Ishikawa (cell line): ENCODE results near the gene FARS2.

Source experiments
- CEBPB ChIP-seq: IDR thresholded peaks from 2 replicates; pipeline ENCODE4 v1.6.1; 2012
- EGR1 ChIP-seq: IDR thresholded peaks from 2 replicates; pipeline ENCODE4 v1.6.1; 2012
- EP300 ChIP-seq: IDR thresholded peaks from 2 replicates; pipeline ENCODE4 v1.6.1; 2012; ENCODE audit warnings: borderline replicate concordance
- TAF1 ChIP-seq: IDR thresholded peaks from 2 replicates; pipeline ENCODE4 v1.6.1; 2012; ENCODE audit warnings: low read depth, mild to moderate bottlenecking
- TCF12 ChIP-seq: IDR thresholded peaks from 2 replicates; pipeline ENCODE4 v1.6.1; 2012; ENCODE audit warnings: low read depth
- TEAD4 ChIP-seq: IDR thresholded peaks from 2 replicates; pipeline ENCODE4 v1.6.1; 2012
- YY1 ChIP-seq: IDR thresholded peaks from 2 replicates; pipeline ENCODE4 v1.6.1; 2012; ENCODE audit warnings: low read depth
- TF ChIP-seq, protein P1 (sequence below): IDR thresholded peaks from 2 replicates; pipeline ENCODE4 v1.6.1; 2012; ENCODE audit warnings: low read depth, mild to moderate bottlenecking

DNA sequence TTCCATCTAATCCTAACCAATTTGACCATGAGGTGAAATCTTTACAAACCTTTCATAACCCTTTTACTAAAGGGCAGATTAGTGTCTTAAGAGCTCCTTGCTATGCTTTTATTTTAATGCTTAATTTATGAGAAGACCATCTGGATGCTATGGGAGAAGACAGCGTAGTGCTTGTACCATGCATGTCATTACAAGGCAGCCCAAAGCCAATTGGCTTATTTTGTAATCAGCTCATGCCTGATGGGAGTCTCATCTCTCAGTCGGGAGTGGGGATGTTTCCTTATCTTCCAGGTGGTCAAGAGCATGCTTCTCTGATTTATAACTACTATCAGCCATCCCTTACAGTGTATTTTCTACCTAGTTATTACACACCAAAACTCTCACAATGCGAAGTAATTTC is 304.7 kb downstream of the FARS2 start:
- TF ChIP-seq TAF1 (no peak), EP300 (no peak), YY1 (no peak), CEBPB (no peak), EGR1 (no peak), TEAD4 (no peak), TCF12 (no peak)
- TF ChIP-seq, protein P1, sequence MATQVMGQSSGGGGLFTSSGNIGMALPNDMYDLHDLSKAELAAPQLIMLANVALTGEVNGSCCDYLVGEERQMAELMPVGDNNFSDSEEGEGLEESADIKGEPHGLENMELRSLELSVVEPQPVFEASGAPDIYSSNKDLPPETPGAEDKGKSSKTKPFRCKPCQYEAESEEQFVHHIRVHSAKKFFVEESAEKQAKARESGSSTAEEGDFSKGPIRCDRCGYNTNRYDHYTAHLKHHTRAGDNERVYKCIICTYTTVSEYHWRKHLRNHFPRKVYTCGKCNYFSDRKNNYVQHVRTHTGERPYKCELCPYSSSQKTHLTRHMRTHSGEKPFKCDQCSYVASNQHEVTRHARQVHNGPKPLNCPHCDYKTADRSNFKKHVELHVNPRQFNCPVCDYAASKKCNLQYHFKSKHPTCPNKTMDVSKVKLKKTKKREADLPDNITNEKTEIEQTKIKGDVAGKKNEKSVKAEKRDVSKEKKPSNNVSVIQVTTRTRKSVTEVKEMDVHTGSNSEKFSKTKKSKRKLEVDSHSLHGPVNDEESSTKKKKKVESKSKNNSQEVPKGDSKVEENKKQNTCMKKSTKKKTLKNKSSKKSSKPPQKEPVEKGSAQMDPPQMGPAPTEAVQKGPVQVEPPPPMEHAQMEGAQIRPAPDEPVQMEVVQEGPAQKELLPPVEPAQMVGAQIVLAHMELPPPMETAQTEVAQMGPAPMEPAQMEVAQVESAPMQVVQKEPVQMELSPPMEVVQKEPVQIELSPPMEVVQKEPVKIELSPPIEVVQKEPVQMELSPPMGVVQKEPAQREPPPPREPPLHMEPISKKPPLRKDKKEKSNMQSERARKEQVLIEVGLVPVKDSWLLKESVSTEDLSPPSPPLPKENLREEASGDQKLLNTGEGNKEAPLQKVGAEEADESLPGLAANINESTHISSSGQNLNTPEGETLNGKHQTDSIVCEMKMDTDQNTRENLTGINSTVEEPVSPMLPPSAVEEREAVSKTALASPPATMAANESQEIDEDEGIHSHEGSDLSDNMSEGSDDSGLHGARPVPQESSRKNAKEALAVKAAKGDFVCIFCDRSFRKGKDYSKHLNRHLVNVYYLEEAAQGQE, result no peak
